AG09309 (cell line): Measurements from ENCODE around the gene SLC27A1.

Experiments
- DNase-seq: peaks from one replicate; pipeline ENCODE4 v3.0.0-alpha.2; 2010; ENCODE audit warnings: low read depth
- H3K4me3 ChIP-seq: 2 replicates; pipeline ENCODE4 v1.5.1; 2011; ENCODE audit warnings: mild to moderate bottlenecking, low read depth, low read length, moderate library complexity; ENCODE audit not compliant: control insufficient read depth
- TF ChIP-seq, protein P1 (sequence below): IDR thresholded peaks from 2 replicates; pipeline ENCODE4 v1.5.1; 2011; ENCODE audit warnings: mild to moderate bottlenecking, low read depth, low read length, inconsistent platforms; ENCODE audit not compliant: insufficient read depth, control insufficient read depth; ENCODE audit errors: missing control alignments

The SLC27A1 gene

DNA sequence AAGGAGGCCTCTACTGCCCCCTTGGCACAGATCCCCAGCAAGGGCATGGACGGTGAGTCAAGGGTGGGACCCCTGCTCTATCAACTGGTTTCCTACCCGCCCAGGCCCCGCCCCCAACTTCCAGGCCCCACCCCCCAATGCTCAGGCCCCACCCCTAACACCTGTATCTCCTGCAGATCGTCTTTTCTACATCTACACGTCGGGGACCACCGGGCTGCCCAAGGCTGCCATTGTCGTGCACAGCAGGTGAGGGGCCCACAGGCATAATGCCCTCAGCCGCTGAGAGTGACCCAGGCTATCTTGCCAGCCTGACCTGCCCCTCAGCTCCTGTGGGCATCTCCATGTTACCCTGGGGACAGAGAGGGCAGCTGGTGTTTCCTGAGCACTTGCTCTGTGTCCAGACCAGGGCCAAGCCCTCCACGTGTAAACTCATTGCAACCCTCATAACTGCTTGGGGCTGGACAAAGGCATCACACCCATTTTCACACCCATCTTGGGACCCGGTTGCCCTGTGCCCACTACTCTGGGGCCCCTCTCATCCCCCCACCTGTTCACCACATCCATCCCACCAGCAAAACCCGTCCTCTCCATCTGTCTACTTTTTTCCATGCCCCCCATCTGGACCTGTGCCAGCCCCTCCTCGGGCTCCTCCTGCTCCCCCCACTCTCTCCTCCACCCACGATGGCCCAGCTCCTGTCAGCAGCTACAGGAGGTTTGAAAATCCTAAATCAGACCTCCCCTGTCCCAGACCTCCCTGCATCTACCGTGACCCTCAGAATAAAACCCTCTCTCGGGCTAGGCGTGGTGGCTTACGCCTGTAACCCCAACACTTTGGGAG lies 17.2 kb downstream of the SLC27A1 start:
- no peak for DNase-seq
- TF ChIP-seq, protein P1, sequence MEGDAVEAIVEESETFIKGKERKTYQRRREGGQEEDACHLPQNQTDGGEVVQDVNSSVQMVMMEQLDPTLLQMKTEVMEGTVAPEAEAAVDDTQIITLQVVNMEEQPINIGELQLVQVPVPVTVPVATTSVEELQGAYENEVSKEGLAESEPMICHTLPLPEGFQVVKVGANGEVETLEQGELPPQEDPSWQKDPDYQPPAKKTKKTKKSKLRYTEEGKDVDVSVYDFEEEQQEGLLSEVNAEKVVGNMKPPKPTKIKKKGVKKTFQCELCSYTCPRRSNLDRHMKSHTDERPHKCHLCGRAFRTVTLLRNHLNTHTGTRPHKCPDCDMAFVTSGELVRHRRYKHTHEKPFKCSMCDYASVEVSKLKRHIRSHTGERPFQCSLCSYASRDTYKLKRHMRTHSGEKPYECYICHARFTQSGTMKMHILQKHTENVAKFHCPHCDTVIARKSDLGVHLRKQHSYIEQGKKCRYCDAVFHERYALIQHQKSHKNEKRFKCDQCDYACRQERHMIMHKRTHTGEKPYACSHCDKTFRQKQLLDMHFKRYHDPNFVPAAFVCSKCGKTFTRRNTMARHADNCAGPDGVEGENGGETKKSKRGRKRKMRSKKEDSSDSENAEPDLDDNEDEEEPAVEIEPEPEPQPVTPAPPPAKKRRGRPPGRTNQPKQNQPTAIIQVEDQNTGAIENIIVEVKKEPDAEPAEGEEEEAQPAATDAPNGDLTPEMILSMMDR, result no peak
- H3K4me3 ChIP-seq, result no peak overlapping the region

DNA sequence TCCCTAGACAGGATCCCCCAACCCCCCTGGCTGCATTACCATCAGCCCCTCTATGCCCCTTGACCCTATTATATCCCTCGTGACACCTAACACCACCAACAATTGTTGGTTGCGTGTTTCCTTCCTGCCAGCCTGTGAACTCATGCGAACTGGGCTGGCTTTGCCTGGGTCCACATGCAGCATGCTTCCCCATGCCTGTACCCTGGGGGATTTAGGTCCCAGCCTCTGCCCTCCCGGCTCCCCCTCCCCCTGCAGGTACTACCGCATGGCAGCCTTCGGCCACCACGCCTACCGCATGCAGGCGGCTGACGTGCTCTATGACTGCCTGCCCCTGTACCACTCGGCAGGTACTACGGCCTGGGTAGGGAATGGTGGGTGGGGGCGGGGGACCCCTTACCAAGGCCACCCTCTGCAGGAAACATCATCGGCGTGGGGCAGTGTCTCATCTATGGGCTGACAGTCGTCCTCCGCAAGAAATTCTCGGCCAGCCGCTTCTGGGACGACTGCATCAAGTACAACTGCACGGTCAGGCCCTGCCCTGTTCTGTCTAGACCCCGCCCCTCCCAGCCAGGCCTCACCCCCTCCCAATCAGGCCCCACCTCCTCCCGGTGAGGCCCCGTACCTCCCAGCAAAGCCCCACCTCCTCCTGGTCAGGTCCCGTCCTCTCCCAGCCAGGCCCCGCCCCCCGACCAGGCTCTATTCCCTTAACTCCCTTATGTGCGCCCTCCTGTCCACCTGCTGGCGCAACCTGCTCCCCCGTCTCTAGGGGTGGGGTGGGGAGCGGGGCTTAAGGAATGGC lies 18.5 kb downstream of the SLC27A1 start:
- TF ChIP-seq, protein P1, result no peak
- no peak for DNase-seq
- no peak overlapping the region for H3K4me3 ChIP-seq

DNA sequence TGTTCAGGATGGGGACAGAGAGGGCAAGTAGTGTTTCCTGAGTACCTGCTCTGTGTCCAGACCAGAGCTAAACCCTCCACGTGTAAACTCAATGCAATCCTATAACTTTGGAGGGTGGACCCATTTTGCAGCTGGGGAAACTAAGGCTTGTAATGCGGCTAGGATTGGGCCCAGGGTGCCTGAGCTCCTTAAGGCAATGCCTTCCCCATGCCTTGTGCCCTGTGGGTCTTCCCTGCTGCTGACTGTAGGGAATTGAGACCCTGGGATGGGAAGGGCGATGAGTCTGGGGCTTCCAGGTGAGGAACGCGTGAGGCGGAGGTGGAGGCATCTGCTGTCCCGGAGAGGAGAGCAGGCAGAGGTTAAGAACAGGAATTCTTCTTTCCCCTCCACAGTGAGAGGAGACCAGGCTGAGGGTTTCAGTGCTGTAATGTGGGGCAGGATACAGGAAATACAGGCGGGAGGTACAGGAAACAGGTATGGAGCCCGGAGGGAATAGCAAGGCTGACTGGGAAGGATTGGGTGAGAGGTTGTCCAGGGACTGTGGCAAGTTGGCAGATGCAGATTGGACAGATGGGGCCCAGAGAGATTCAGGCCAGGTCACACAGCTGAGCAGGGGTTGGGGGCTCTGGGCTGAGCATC lies 19.2 kb downstream of the SLC27A1 start:
- DNase-seq, result no peak
- TF ChIP-seq, protein P1, result no peak
- no peak overlapping the region for H3K4me3 ChIP-seq

DNA sequence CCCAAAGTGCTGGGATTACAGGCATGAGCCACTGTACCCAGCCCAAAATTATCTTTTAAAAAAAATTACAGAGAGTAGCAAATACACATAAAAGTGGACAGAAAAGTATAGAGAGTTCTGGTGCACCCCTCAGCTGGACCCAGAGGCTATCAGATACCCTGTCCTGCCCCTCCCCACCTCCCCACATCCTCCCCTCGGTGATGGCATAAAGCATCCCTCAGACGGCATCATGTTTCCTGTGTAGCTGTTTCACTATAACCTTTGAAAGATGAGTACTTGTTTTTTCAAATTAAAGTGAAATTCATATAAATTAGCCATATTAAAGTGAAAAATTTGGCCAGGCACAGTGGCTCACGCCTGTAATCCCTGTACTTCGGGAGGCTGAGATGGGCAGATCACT lies 20.1 kb downstream of the SLC27A1 start:
- H3K4me3 ChIP-seq, result no peak overlapping the region
- no peak for DNase-seq
- TF ChIP-seq, protein P1, result no peak

DNA sequence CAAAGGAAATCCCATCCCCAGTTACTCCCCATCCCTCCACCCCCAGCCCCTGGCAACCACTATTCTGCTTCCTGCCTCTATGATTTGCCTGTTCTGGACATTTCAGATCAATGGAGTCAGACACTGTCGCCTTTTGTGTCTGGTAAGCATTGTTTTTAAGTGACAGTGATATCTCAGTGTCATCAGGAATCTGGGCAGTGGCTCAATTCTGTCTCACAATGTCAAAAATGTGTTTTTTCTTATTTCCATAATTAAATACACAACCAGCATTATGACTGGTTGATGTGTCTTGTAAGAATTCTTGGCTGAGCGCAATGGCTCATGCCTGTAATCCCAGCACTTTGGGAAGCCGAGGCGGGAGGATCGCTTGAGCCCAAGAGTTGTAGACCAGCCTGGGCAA lies 21.0 kb downstream of the SLC27A1 start:
- no peak for DNase-seq
- TF ChIP-seq, protein P1, result no peak
- no peak overlapping the region for H3K4me3 ChIP-seq

DNA sequence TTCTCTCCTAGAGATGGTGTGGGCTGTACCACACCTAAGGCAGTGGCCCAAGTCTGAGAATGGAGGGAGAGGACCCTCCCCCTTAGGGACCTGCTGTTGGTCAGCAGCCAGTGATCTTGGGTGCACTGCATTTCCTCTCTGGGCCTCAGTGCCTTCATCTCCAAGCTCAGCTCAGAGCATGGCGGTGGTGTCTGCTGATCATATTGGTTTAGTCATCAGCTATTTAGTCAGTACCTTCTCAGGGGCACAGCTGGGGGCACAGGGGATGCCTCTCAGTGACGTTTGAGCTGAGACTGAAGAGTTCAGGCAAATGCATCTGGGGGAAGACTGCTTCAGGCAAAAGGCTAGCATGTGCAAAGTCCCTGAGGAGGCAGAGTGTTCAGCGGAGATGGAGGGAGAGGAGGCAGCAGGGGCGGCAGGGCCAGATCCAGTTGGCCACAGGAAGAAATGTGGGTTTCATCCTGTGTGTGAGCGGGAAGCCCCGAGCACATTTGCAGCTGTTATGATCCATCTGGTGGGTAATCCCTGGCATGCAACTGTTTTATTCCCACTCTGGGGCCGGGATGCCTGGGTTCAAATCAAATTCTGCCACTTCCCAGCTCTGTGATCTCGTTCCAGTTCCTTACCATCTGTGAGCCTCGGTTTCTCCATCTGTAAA lies 25.4 kb downstream of the SLC27A1 start:
- TF ChIP-seq, protein P1, result no peak
- H3K4me3 ChIP-seq, result no peak overlapping the region
- DNase-seq, result no peak
